Ascending aorta (tissue), 2 donors: ENCODE measurements around the gene CCDC97. TPM values are rescaled to one million over a fixed set of nuclear protein-coding genes. Genes with fewer than 3 reads are reported as not detected.

Experiments used
- DNase-seq, 2 donors: peaks; one replicate each; pipeline ENCODE4 v3.0.0-alpha.2; 2019; ENCODE audit warnings: low spot score in 2 of 2
- H3K27ac ChIP-seq, 2 donors: fragments of 200-600 bp; sonication (generic); one replicate each; pipeline ENCODE4 v1.5.1; 2016 to 2017; ENCODE audit warnings: mild to moderate bottlenecking in 1 of 2
- H3K27me3 ChIP-seq: fragments of 200-600 bp; sonication (generic); one replicate; pipeline ENCODE4 v1.5.1; 2017
- H3K36me3 ChIP-seq, 2 donors: fragments of 200-600 bp; sonication (generic); one replicate each; pipeline ENCODE4 v1.5.1; 2016
- H3K4me1 ChIP-seq, 2 donors: fragments of 200-600 bp; sonication (generic); one replicate each; pipeline ENCODE4 v1.5.1; 2016 to 2017; ENCODE audit warnings: mild to moderate bottlenecking in 1 of 2
- H3K4me3 ChIP-seq, 2 donors: fragments of 200-600 bp; sonication (generic); one replicate each; pipeline ENCODE4 v1.5.1; 2016 to 2017; ENCODE audit warnings: mild to moderate bottlenecking in 1 of 2
- H3K9me3 ChIP-seq, 2 donors: fragments of 200-600 bp; sonication (generic); one replicate each; pipeline ENCODE4 v1.5.1; 2016
- CTCF ChIP-seq, 3 experiments: fragments of 200-600 bp in 2 of 3; fragments of 450-650 bp in 1 of 3; sonication (generic) in 2 of 3; IDR thresholded peaks; one replicate each; pipeline ENCODE4 v1.5.1; 2016 to 2019; ENCODE audit warnings: antibody characterized with exemption in 3 of 3, mild to moderate bottlenecking in 1 of 3, moderate library complexity in 1 of 3
- intact Hi-C: fragments of 100-400 bp; cut with DNase I; formaldehyde crosslinking; loops from one replicate; pipeline ENCODE4 v1.15.1; 2023
- total RNA-seq: library from RNA; depleted of rRNA; stranded (reverse); fragments of >200 nt; gene quantifications from one replicate; pipeline ENCODE4 v1.1.0, GENCODE V29; 2016

CCDC97 gene
- total RNA-seq, 1 donor from 2014 or later, result 18.4 TPM

GRCh38 chr19:41305927-41306793, 3.8 kb upstream of the CCDC97 start:
- no peaks in the 10 kb centered on the region for H3K9me3 ChIP-seq
- peak overlapping the region in 1 of 2 donors; percentile 16 for H3K27ac ChIP-seq
- DNase-seq, result no peak
- no peak for TF ChIP-seq CTCF (IDR thresholded peaks at IDR 0.05)
- intact Hi-C loops, result loop anchor here (5.0 to 10.0 kb wide), 2 partner anchors 331 to 771 kb away; partner anchors contain the start of gene ZNF574
- no peak overlapping the region for H3K4me3 ChIP-seq
- H3K4me1 ChIP-seq, result peaks cover 3 to 14% of the 10 kb centered on the region in 2 donors
- H3K27me3 ChIP-seq, result no peaks in the 10 kb centered on the region
- peaks cover 53 to 55% of the 10 kb centered on the region in 2 donors for H3K36me3 ChIP-seq

- Histone ChIP-seq H3K27me3 (no peaks in the 10 kb centered on the region), H3K4me1 (peaks cover 8 to 19% of the 10 kb centered on the region in 2 donors), H3K4me3 (no peak overlapping the region), H3K27ac (peak overlapping the region; percentile 76 to 93), H3K36me3 (peaks cover 45 to 47% of the 10 kb centered on the region in 2 donors), H3K9me3 (no peaks in the 10 kb centered on the region)
- intact Hi-C loops, result loop anchor here (5.0 to 10.0 kb wide), 2 partner anchors 332 to 770 kb away; partner anchors contain the start of gene ZNF574
- no peak for DNase-seq
- TF ChIP-seq CTCF (IDR thresholded peaks at IDR 0.05), result no peak
Measured at GRCh38 chr19:41307090-41307875, 2.7 kb upstream of the CCDC97 start.

GRCh38 chr19:41307954-41308449, 2.0 kb upstream of the CCDC97 start:
- intact Hi-C loops, result loop anchor here (2.0 to 10.0 kb wide), 4 partner anchors 47 to 769 kb away; partner anchors contain the start of gene ZNF574
- Histone ChIP-seq H3K4me3 (no peak overlapping the region), H3K27ac (peak overlapping the region; percentile 76 to 93), H3K4me1 (peaks cover 8 to 19% of the 10 kb centered on the region in 2 donors), H3K27me3 (no peaks in the 10 kb centered on the region), H3K9me3 (no peaks in the 10 kb centered on the region), H3K36me3 (peaks cover 40 to 48% of the 10 kb centered on the region in 2 donors)
- no peak for DNase-seq
- TF ChIP-seq CTCF (IDR thresholded peaks at IDR 0.05), result no peak

GRCh38 chr19:41308450-41309179, 1.4 kb upstream of the CCDC97 start:
- Histone ChIP-seq H3K36me3 (peaks cover 39 to 48% of the 10 kb centered on the region in 2 donors), H3K4me1 (peaks cover 8 to 19% of the 10 kb centered on the region in 2 donors), H3K27ac (peak overlapping the region; percentile 93 to 96)

More at GRCh38 chr19:41308450-41309179, 1.4 kb upstream of the CCDC97 start:
- intact Hi-C loops, result loop anchor here (1.0 to 10.0 kb wide), 5 partner anchors 15 to 769 kb away; partner anchors contain the start of gene ZNF574
- TF ChIP-seq CTCF (IDR thresholded peaks at IDR 0.05), result peak; percentile 93 to 97 (median 96)
- Histone ChIP-seq H3K27me3 (no peaks in the 10 kb centered on the region), H3K9me3 (no peaks in the 10 kb centered on the region), H3K4me3 (peak overlapping the region; percentile 55 to 86)
- DNase-seq, result peak; percentile 79 to 97
